Measurements from ENCODE around the gene SLC30A9.

SLC30A9 gene

DNA sequence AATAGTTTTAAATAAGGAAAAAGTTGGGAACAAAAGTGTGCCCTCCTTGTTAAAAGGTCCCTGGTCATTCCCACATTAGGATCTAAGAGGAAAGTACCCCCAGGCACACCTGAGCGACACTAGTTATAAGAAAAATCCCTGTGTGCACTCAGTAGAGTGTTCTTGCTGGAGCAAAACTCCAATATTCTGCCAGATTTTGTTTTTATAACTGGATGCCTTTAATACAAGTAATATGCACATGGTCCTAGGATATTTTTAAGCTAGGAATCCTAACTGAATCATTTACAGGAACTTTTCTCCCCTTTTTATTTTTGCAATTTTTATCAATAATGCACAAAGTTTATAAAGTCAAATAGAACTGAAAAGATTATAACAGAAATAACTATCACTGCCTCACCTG lies 93.5 kb downstream of the SLC30A9 start:
- no peaks in the 10 kb centered on the region for H3K9me2 ChIP-seq (replicated peaks; ENCODE audit: insufficient read depth, low read length)
- no peak for DNase-seq
- no peaks in the 10 kb centered on the region for H4K20me1 ChIP-seq (ENCODE audit: insufficient read depth, low read length)
- no peak overlapping the region for H3K4me2 ChIP-seq (ENCODE audit: low read depth, low read length)
- H2AFZ ChIP-seq (ENCODE audit: low read length) = no peak overlapping the region
- no peak overlapping the region for H3K27ac ChIP-seq (ENCODE audit: low read length)
- H3K79me2 ChIP-seq (ENCODE audit: low read length) = no peaks in the 10 kb centered on the region
- H3K9ac ChIP-seq (ENCODE audit: low read length) = no peak overlapping the region
- H3K4me1 ChIP-seq (ENCODE audit: low read length) = no peaks in the 10 kb centered on the region
- no peaks in the 10 kb centered on the region for H3K36me3 ChIP-seq (replicated peaks; ENCODE audit: insufficient read depth, low read length)
- no peaks in the 10 kb centered on the region for H3K27me3 ChIP-seq (replicated peaks; ENCODE audit: insufficient read depth, low read length)
- no peaks in the 10 kb centered on the region for H3K9me3 ChIP-seq (replicated peaks; ENCODE audit: insufficient read depth, low read length)
- no peak overlapping the region for H3K4me3 ChIP-seq (ENCODE audit: low read length)
- H3F3A ChIP-seq (ENCODE audit: insufficient read depth, low read length) = no peaks in the 10 kb centered on the region
- TF ChIP-seq, protein P1, sequence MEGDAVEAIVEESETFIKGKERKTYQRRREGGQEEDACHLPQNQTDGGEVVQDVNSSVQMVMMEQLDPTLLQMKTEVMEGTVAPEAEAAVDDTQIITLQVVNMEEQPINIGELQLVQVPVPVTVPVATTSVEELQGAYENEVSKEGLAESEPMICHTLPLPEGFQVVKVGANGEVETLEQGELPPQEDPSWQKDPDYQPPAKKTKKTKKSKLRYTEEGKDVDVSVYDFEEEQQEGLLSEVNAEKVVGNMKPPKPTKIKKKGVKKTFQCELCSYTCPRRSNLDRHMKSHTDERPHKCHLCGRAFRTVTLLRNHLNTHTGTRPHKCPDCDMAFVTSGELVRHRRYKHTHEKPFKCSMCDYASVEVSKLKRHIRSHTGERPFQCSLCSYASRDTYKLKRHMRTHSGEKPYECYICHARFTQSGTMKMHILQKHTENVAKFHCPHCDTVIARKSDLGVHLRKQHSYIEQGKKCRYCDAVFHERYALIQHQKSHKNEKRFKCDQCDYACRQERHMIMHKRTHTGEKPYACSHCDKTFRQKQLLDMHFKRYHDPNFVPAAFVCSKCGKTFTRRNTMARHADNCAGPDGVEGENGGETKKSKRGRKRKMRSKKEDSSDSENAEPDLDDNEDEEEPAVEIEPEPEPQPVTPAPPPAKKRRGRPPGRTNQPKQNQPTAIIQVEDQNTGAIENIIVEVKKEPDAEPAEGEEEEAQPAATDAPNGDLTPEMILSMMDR (IDR thresholded peaks at IDR 0.05; ENCODE audit: low read length) = no peak
- TF ChIP-seq EZH2 (optimal IDR thresholded peaks at IDR 0.05; ENCODE audit: low read depth, low read length) (no peak), EZH2phosphoT487 (IDR thresholded peaks at IDR 0.05; ENCODE audit: low read length) (no peak)

DNA sequence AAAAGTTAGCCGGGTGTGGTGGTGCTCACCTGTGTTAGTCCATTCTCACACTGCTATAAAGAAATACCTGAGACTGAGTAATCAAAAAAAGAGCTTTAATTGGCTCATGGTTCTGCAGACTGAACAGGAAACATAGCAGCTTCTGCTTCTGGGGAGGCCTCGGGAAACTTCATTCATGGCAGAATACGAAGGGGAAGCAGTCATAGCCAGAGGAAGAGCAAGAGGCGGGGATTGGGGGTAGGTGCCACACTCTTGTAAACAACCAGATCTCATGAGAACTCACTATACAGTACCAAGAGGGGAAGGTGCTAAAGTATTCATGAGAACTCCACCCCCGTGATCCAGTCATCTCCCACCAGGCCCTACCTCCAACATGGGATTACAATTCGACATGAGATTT lies 98.1 kb downstream of the SLC30A9 start:
- Histone ChIP-seq H3K4me1 (ENCODE audit: low read length) (no peaks in the 10 kb centered on the region), H2AFZ (ENCODE audit: low read length) (no peak overlapping the region), H3K27me3 (replicated peaks; ENCODE audit: insufficient read depth, low read length) (no peaks in the 10 kb centered on the region), H3K36me3 (replicated peaks; ENCODE audit: insufficient read depth, low read length) (no peaks in the 10 kb centered on the region), H3K4me3 (ENCODE audit: low read length) (no peak overlapping the region), H3K79me2 (ENCODE audit: low read length) (no peaks in the 10 kb centered on the region), H3K9me2 (replicated peaks; ENCODE audit: insufficient read depth, low read length) (no peaks in the 10 kb centered on the region), H3F3A (ENCODE audit: insufficient read depth, low read length) (no peaks in the 10 kb centered on the region), H4K20me1 (ENCODE audit: insufficient read depth, low read length) (no peaks in the 10 kb centered on the region), H3K9me3 (replicated peaks; ENCODE audit: insufficient read depth, low read length) (no peaks in the 10 kb centered on the region), H3K9ac (ENCODE audit: low read length) (no peak overlapping the region), H3K4me2 (ENCODE audit: low read depth, low read length) (no peak overlapping the region), H3K27ac (ENCODE audit: low read length) (no peak overlapping the region)
- DNase-seq = no peak
- TF ChIP-seq EZH2phosphoT487 (IDR thresholded peaks at IDR 0.05; ENCODE audit: low read length) = no peak
- no peak for TF ChIP-seq EZH2 (optimal IDR thresholded peaks at IDR 0.05; ENCODE audit: low read depth, low read length)
- TF ChIP-seq, protein P1 (IDR thresholded peaks at IDR 0.05; ENCODE audit: low read length) = no peak

DNA sequence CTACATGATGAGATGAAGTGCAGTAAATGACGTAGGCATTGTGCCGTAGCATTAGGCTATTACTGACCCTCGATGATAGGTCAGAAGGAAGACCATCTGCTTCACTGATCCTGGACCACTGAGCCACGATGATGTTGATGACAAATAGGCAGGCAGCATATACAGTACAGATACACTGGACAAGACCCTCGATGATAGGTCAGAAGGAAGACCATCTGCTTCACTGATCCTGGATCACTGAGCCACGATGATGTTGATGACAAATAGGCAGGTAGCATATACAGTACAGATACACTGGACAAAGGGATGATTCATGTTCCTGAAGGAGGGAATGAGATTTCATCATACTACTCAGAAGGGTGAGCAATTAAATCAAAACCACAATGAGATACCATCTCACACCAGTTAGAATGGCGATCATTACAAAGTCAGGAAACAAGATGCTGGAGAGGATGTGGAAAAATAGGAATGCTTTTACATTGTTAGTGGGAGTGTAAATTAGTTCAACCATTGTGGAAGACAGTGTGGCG lies 111.2 kb downstream of the SLC30A9 start:
- Histone ChIP-seq H3K4me2 (ENCODE audit: low read depth, low read length) (no peak overlapping the region), H3K9ac (ENCODE audit: low read length) (no peak overlapping the region), H3K27ac (ENCODE audit: low read length) (no peak overlapping the region), H3K9me2 (replicated peaks; ENCODE audit: insufficient read depth, low read length) (no peaks in the 10 kb centered on the region), H3K4me1 (ENCODE audit: low read length) (no peaks in the 10 kb centered on the region), H3K36me3 (replicated peaks; ENCODE audit: insufficient read depth, low read length) (no peaks in the 10 kb centered on the region), H2AFZ (ENCODE audit: low read length) (no peak overlapping the region), H3K4me3 (ENCODE audit: low read length) (no peak overlapping the region), H3K27me3 (replicated peaks; ENCODE audit: insufficient read depth, low read length) (no peaks in the 10 kb centered on the region), H3K79me2 (ENCODE audit: low read length) (no peaks in the 10 kb centered on the region), H3F3A (ENCODE audit: insufficient read depth, low read length) (no peaks in the 10 kb centered on the region), H3K9me3 (replicated peaks; ENCODE audit: insufficient read depth, low read length) (no peaks in the 10 kb centered on the region), H4K20me1 (ENCODE audit: insufficient read depth, low read length) (no peaks in the 10 kb centered on the region)
- TF ChIP-seq EZH2phosphoT487 (IDR thresholded peaks at IDR 0.05; ENCODE audit: low read length) (no peak), EZH2 (optimal IDR thresholded peaks at IDR 0.05; ENCODE audit: low read depth, low read length) (no peak)
- TF ChIP-seq, protein P1 (IDR thresholded peaks at IDR 0.05; ENCODE audit: low read length) = no peak
- DNase-seq = no peak

All from MM.1S (cell line).